Left lung (tissue), 10 donors: ENCODE results near the gene KLHL5. TPM values are rescaled to one million over a fixed set of nuclear protein-coding genes. Genes with fewer than 3 reads are reported as not detected.

Experiments
- ATAC-seq: fragments of 200-7000 bp; cut with Tn5 transposase; one replicate; pipeline ENCODE4 v1.9.1; 2020; ENCODE audit warnings: moderate library complexity
- DNase-seq, 4 donors: peaks; one replicate each; pipeline ENCODE4 v3.0.0-alpha.2; 2013 to 2020
- H3K27ac ChIP-seq, 2 donors: fragments of 200-600 bp; sonication (generic) in 1 of 2; one replicate each; pipeline versions ENCODE4 v1.5.0 to v1.8.0; 2020 to 2021
- H3K27me3 ChIP-seq, 2 donors: fragments of 200-600 bp; sonication (generic) in 1 of 2; one replicate each; pipeline versions ENCODE4 v1.5.0 to v1.8.0; 2020 to 2021
- H3K36me3 ChIP-seq, 2 donors: fragments of 200-600 bp; sonication (generic) in 1 of 2; one replicate each; pipeline versions ENCODE4 v1.5.0 to v1.8.0; 2020 to 2021
- H3K4me1 ChIP-seq, 2 donors: fragments of 200-600 bp; one replicate each; pipeline ENCODE4 v1.8.0; 2021
- H3K4me3 ChIP-seq, 2 donors: fragments of 200-600 bp; sonication (generic) in 1 of 2; one replicate each; pipeline versions ENCODE4 v1.5.0 to v1.8.0; 2020 to 2021; ENCODE audit warnings: mild to moderate bottlenecking in 1 of 2
- H3K9me3 ChIP-seq, 2 donors: fragments of 200-600 bp; sonication (generic) in 1 of 2; one replicate each; pipeline versions ENCODE4 v1.5.0 to v1.8.0; 2020 to 2021
- CTCF ChIP-seq, 2 donors: fragments of 200-600 bp; sonication (generic) in 1 of 2; IDR thresholded peaks; one replicate each; pipeline versions ENCODE4 v1.5.0 to v1.8.0; 2021; ENCODE audit warnings: antibody characterized with exemption in 2 of 2
- intact Hi-C, 2 donors: fragments of 100-400 bp; cut with DNase I; formaldehyde crosslinking; loops; one replicate each; pipeline versions ENCODE4 v1.11.2 to v1.14.2; 2022
- polyA plus RNA-seq, 6 donors: library from polyadenylated mRNA; unstranded; fragments of 120-200 nt; gene quantifications; one replicate each; pipeline ENCODE4 v1.2.1, GENCODE V29; 2013; ENCODE audit not compliant: insufficient read length in 6 of 6
- total RNA-seq, 2 donors: library from RNA; stranded (reverse); fragmentation: NEBNext Ultra II Directional; extraction: Animal tissue kit (Norgen Biotek cat#: 25700); gene quantifications; one replicate each; pipeline ENCODE4 v1.2.1, GENCODE V29; 2021
- donor health status: DM: no; HTN: yes; CAD: no.
- donor health status: DM: no; HTN: no; CAD: no.

Gene KLHL5
- total and polyA plus RNA-seq, 8 donors = 25.9 to 55.3 (median 43.2) TPM

GRCh38 chr4:39022241-39022640, 39.8 kb upstream of the KLHL5 start:
- Histone ChIP-seq H3K9me3 (peaks cover 0 to 3% of the 10 kb centered on the region in 2 donors), H3K36me3 (no peaks in the 10 kb centered on the region), H3K27ac (no peak overlapping the region), H3K4me3 (no peak overlapping the region), H3K4me1 (peaks cover 0 to 6% of the 10 kb centered on the region in 2 donors), H3K27me3 (no peaks in the 10 kb centered on the region)
- DNase-seq (no peak), ATAC-seq (no peak)
- TF ChIP-seq CTCF (IDR thresholded peaks at IDR 0.05) = no peak
- intact Hi-C loops = no loop called here

- Histone ChIP-seq H3K9me3 (no peaks in the 10 kb centered on the region), H3K4me1 (peaks cover 0 to 14% of the 10 kb centered on the region in 2 donors), H3K27me3 (no peaks in the 10 kb centered on the region), H3K27ac (no peak overlapping the region), H3K36me3 (no peaks in the 10 kb centered on the region), H3K4me3 (no peak overlapping the region)
- no peak for TF ChIP-seq CTCF (IDR thresholded peaks at IDR 0.05)
- intact Hi-C loops = no loop called here
- ATAC-seq (no peak), DNase-seq (no peak)
Observed at GRCh38 chr4:39023059-39023458, 39.0 kb upstream of the KLHL5 start.

GRCh38 chr4:39024311-39024865, 37.6 kb upstream of the KLHL5 start:
- Histone ChIP-seq H3K27ac (no peak overlapping the region), H3K4me1 (peaks cover 0 to 15% of the 10 kb centered on the region in 2 donors), H3K36me3 (no peaks in the 10 kb centered on the region), H3K9me3 (no peaks in the 10 kb centered on the region), H3K4me3 (no peak overlapping the region), H3K27me3 (no peaks in the 10 kb centered on the region)
- DNase-seq (no peak), ATAC-seq (no peak)
- no peak for TF ChIP-seq CTCF (IDR thresholded peaks at IDR 0.05)
- intact Hi-C loops = no loop called here

GRCh38 chr4:39025552-39026085, 36.4 kb upstream of the KLHL5 start:
- no peak overlapping the region for H3K27ac ChIP-seq
- no peak for TF ChIP-seq CTCF (IDR thresholded peaks at IDR 0.05)
- no peak overlapping the region for H3K4me3 ChIP-seq
- intact Hi-C loops = no loop called here
- no peaks in the 10 kb centered on the region for H3K9me3 ChIP-seq
- no peaks in the 10 kb centered on the region for H3K27me3 ChIP-seq
- ATAC-seq (no peak), DNase-seq (no peak)
- no peaks in the 10 kb centered on the region for H3K36me3 ChIP-seq
- peaks cover 0 to 20% of the 10 kb centered on the region in 2 donors for H3K4me1 ChIP-seq

- TF ChIP-seq CTCF (IDR thresholded peaks at IDR 0.05) = no peak
- intact Hi-C loops = no loop called here
- no peaks in the 10 kb centered on the region for H3K27me3 ChIP-seq
- no peaks in the 10 kb centered on the region for H3K36me3 ChIP-seq
- no peak overlapping the region for H3K27ac ChIP-seq
- ATAC-seq = no peak
- peaks cover 0 to 22% of the 10 kb centered on the region in 2 donors for H3K4me1 ChIP-seq
- no peaks in the 10 kb centered on the region for H3K9me3 ChIP-seq
- no peak overlapping the region for H3K4me3 ChIP-seq
- no peak for DNase-seq
Observed at GRCh38 chr4:39026096-39026495, 35.9 kb upstream of the KLHL5 start.
